Measurements from ENCODE around the gene UGT1A7.

UGT1A7 gene

DNA sequence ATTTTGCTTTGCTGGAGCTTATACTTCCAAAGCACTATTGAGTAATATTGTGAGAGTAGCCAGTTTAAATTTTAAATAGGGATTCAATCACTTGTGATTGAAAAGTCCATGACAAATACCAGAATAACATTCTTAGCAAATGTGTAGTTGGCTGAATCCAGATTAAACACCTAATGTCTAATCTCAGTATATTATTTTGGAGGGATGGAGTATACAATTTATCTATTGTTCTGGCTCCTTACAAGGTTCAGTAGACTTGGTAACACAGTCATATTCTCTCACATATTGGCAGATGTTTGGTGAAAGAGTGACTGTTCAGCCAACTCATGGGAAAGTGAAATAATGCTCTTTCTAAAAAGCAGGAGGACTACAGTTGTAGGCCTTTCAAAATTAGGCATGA is 7.8 kb upstream of the UGT1A7 start:
- no peak overlapping the region for H3K27ac ChIP-seq
- TF ChIP-seq, protein P1, sequence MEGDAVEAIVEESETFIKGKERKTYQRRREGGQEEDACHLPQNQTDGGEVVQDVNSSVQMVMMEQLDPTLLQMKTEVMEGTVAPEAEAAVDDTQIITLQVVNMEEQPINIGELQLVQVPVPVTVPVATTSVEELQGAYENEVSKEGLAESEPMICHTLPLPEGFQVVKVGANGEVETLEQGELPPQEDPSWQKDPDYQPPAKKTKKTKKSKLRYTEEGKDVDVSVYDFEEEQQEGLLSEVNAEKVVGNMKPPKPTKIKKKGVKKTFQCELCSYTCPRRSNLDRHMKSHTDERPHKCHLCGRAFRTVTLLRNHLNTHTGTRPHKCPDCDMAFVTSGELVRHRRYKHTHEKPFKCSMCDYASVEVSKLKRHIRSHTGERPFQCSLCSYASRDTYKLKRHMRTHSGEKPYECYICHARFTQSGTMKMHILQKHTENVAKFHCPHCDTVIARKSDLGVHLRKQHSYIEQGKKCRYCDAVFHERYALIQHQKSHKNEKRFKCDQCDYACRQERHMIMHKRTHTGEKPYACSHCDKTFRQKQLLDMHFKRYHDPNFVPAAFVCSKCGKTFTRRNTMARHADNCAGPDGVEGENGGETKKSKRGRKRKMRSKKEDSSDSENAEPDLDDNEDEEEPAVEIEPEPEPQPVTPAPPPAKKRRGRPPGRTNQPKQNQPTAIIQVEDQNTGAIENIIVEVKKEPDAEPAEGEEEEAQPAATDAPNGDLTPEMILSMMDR (conservative IDR thresholded peaks at IDR 0.05), result no peak

DNA sequence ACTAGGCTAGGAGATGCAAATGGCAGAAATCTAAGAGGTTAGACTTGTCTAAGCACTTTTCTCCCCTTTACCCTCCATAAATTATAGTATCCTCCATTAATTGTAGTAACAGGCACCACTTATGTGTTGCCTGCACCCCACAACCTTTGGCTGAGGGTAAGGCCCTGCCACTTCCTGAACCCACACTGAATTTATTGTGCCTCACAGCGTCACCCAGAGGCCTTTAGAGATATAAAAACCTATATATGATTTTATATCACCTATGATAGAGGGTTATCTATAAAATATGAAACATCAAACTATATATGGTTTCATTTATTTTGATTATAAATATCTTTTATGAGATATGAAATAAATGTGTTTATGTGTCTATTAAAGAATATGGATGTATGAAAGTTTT is 7.4 kb upstream of the UGT1A7 start:
- no peak overlapping the region for H3K27ac ChIP-seq
- TF ChIP-seq, protein P1 (conservative IDR thresholded peaks at IDR 0.05), result no peak

DNA sequence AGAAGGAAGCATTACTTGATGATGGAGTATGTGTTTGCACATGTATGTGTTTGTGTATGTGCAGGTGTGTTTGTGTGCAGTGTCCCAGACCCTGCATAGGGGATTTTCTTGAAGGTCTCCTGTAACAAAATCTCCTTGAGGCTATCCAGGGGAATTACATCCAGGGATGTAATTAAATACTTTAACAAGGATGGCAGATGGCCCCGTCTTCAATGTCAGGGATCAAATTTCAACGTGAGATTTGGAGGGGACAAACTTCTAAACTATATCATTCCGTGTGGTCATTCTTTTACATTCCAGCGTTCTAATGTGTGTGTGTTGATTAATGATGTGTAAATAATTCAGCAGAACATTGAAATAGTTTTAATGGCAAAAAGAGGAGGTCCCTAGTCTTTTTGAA is 6.7 kb upstream of the UGT1A7 start:
- H3K27ac ChIP-seq, result no peak overlapping the region
- TF ChIP-seq, protein P1 (conservative IDR thresholded peaks at IDR 0.05), result no peak; the same call in 1 of the 2 replicates

DNA sequence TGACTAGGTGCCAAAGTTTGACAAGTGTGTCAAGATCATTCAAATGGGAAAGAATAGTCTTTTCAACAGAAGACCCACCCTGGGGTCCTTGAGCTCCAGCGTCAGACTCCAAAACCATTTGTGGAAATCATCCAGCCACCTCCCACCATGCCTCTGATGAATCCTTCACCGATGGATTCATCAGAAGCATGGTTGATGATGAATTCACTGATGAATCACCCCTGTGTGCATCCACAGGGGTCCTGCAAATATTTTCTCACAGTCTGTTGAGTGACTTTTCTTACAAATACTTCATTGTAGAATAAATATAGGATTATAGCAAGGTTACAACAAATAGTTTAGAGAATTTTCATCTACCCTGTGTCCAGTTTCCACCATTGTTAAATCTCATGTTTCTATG is 5.7 kb upstream of the UGT1A7 start:
- H3K27ac ChIP-seq, result no peak overlapping the region
- TF ChIP-seq, protein P1 (conservative IDR thresholded peaks at IDR 0.05), result no peak

DNA sequence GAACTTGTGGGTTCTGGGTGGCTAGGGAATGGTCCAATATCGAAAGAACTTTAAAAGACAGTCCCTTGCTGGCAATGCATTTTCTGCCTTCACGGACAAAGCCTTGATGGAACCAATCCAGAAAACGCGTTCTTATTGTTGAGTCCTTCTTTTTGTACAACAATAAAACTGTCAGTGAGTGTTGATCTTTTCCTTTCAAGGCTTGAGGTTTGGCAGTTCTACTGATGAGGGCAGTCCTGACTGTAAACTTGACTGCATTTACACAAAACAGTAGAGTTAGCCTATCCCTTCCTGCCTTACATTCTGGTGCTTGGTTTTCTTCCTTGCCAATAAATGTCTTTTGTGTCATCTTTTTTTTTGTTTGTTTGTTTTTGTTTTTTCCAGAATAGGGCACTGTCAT is 2.5 kb upstream of the UGT1A7 start:
- TF ChIP-seq, protein P1 (conservative IDR thresholded peaks at IDR 0.05), result no peak

DNA sequence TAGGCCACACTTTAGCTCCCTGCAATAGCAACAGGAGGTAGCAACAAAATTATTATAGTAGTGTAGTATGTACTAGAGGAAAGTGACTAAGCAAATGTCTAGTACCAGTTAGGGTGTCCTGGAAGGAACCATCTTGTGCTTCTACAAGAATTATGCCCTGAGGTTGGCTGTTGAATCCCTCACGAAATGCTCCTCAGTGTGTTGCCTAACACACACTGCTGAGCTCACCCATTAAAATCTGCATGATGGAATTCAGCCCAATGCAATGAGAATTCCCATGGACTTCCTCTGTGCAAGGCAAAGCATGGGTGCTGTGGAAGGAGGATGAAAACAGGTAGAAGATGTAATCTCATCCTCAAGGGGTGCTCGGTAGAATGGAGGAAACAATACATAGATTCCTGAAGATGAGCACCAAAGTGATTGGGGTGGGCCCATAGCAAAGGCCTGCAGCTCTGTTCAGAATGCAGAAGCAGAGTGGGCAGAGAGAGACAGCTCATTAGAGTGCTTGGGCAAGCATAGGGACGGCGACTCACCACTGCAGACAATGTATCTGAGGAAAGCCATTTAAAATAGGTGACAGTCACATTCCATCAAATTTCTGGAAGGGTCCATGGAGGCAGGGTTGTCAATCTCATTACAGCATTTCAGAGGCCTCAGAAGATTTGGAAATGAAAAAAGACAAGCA is 1.2 kb upstream of the UGT1A7 start:
- TF ChIP-seq, protein P1 (conservative IDR thresholded peaks at IDR 0.05), result no peak

More for the DNA sequence above, 2.5 kb upstream of the UGT1A7 start:
- no peak overlapping the region for H3K27ac ChIP-seq

DNA sequence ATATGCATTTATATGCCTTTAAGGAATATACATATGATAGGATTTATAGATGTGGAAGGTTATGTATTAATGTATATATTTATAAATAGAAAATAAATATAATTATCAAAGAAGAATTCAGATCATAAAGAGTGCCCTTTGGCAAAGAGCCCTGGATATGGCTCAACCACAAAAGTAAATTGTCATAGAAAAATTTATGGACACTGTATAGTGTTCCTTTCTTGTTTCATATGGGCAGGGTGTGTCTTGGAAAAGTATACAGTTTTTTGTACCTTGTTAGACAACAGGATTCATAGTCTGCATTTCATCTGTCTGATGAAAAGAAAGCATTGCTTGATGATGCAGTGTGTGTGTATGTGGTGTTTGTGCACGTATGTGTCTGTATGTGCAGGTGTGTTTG is 2.9 kb downstream of the UGT1A7 start:
- H3K27ac ChIP-seq, result no peak overlapping the region
- TF ChIP-seq, protein P1 (conservative IDR thresholded peaks at IDR 0.05), result no peak

More for the DNA sequence above, 1.2 kb upstream of the UGT1A7 start:
- no peak overlapping the region for H3K27ac ChIP-seq

Measured in VCaP (cell line).